Duodenal mucosa (tissue), 2 donors: ENCODE results near the gene SERPINB11.

Source experiments
- H3K27ac ChIP-seq: one replicate; pipeline ENCODE4 v1.7.0; 2013; ENCODE audit warnings: low read depth, low read length
- H3K27me3 ChIP-seq, 2 donors: one replicate each; pipeline ENCODE4 v1.7.0; 2013; ENCODE audit warnings: low read length in 2 of 2, control low read depth in 1 of 2; ENCODE audit not compliant: insufficient read depth in 2 of 2, control insufficient read depth in 1 of 2
- H3K36me3 ChIP-seq, 2 donors: one replicate each; pipeline ENCODE4 v1.7.0; 2013; ENCODE audit warnings: low read length in 2 of 2, control low read depth in 1 of 2; ENCODE audit not compliant: insufficient read depth in 2 of 2, control insufficient read depth in 1 of 2
- H3K4me1 ChIP-seq, 2 donors: one replicate each; pipeline ENCODE4 v1.7.0; 2013; ENCODE audit warnings: low read length in 2 of 2, control low read depth in 1 of 2; ENCODE audit not compliant: insufficient read depth in 2 of 2, control insufficient read depth in 1 of 2
- H3K4me3 ChIP-seq, 2 donors: one replicate each; pipeline ENCODE4 v1.7.0; 2013; ENCODE audit warnings: low read length in 2 of 2, low read depth in 1 of 2
- H3K9ac ChIP-seq, 2 donors: one replicate each; pipeline ENCODE4 v1.7.0; 2013; ENCODE audit warnings: low read length in 2 of 2, low read depth in 1 of 2
- H3K9me3 ChIP-seq, 2 donors: one replicate each; pipeline ENCODE4 v1.7.0; 2013; ENCODE audit warnings: low read length in 2 of 2, control low read depth in 1 of 2; ENCODE audit not compliant: control insufficient read depth in 1 of 2

The SERPINB11 gene

GRCh38 chr18:63683890-63684289, 18.9 kb upstream of the SERPINB11 start:
- Histone ChIP-seq H3K4me1 (no peaks in the 10 kb centered on the region), H3K9ac (no peak overlapping the region), H3K27me3 (no peaks in the 10 kb centered on the region), H3K4me3 (no peak overlapping the region), H3K27ac (no peak overlapping the region), H3K36me3 (no peaks in the 10 kb centered on the region), H3K9me3 (no peaks in the 10 kb centered on the region)

- no peak overlapping the region for H3K4me3 ChIP-seq
- no peaks in the 10 kb centered on the region for H3K9me3 ChIP-seq
- no peaks in the 10 kb centered on the region for H3K36me3 ChIP-seq
- H3K4me1 ChIP-seq, result no peaks in the 10 kb centered on the region
- H3K27me3 ChIP-seq, result no peaks in the 10 kb centered on the region
- no peak overlapping the region for H3K9ac ChIP-seq
- H3K27ac ChIP-seq, result no peak overlapping the region
Observed at GRCh38 chr18:63684718-63685117, 18.0 kb upstream of the SERPINB11 start.

- Histone ChIP-seq H3K27ac (no peak overlapping the region), H3K27me3 (no peaks in the 10 kb centered on the region), H3K9ac (no peak overlapping the region), H3K4me3 (no peak overlapping the region), H3K4me1 (no peaks in the 10 kb centered on the region), H3K36me3 (no peaks in the 10 kb centered on the region), H3K9me3 (no peaks in the 10 kb centered on the region)
Observed at GRCh38 chr18:63686871-63687270, 15.9 kb upstream of the SERPINB11 start.

DNA sequence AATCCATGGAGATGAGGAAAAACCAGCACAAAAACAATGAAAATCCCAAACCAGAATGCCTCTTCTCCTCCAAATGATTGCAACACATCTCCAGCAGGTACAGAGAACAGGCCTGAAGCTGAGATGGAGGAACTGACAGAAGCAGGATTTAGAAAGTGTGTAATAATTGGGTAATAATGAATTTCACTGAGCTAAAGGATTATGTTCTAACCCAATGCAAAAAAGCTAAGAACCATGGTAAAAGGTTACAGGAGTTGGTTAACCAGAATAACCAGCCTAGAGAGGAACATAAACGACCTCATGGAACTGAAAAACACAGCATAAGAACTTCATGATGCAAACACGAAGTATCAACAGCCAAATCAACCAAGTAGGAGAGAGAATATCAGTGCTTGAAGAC, 13.7 kb upstream of the SERPINB11 start:
- Histone ChIP-seq H3K27me3 (no peaks in the 10 kb centered on the region), H3K9ac (no peak overlapping the region), H3K27ac (no peak overlapping the region), H3K4me1 (no peaks in the 10 kb centered on the region), H3K9me3 (no peaks in the 10 kb centered on the region), H3K36me3 (no peaks in the 10 kb centered on the region), H3K4me3 (no peak overlapping the region)

DNA sequence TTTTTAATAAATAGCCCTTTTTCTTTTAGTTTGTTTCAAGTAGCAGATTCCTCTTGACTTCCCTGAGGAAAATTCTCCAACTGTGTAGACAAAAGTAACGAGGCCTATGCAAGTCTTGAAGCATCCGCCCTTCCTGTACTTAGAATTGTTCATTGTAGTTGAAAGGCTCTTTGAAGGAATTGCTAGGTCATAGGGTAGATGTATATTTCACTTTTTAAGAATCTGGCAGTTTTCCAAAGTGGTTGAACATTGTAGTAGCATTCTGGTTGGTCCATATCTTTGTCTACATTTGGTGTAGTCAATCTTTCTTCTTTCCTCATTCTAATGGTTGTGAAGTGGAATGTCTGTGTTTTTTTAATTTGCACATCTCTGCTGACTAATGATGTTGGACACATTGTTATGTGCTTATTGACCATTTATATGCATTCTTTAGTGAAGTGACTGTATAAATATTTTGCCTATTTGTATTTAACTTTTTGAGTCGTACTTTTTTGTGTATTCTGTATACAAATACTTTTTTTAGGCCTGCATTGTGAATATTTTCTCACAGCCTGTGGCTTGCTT, 5.6 kb upstream of the SERPINB11 start:
- H3K36me3 ChIP-seq, result no peaks in the 10 kb centered on the region
- H3K4me1 ChIP-seq, result no peaks in the 10 kb centered on the region
- no peaks in the 10 kb centered on the region for H3K27me3 ChIP-seq
- H3K9me3 ChIP-seq, result no peaks in the 10 kb centered on the region
- H3K4me3 ChIP-seq, result no peak overlapping the region
- no peak overlapping the region for H3K27ac ChIP-seq
- no peak overlapping the region for H3K9ac ChIP-seq

- no peaks in the 10 kb centered on the region for H3K9me3 ChIP-seq
- no peaks in the 10 kb centered on the region for H3K36me3 ChIP-seq
- no peak overlapping the region for H3K9ac ChIP-seq
- H3K4me3 ChIP-seq, result no peak overlapping the region
- H3K27me3 ChIP-seq, result no peaks in the 10 kb centered on the region
- H3K27ac ChIP-seq, result no peak overlapping the region
- no peaks in the 10 kb centered on the region for H3K4me1 ChIP-seq
Observed at GRCh38 chr18:63700501-63700900, 2.3 kb upstream of the SERPINB11 start.

GRCh38 chr18:63701952-63702351, 808 bp upstream of the SERPINB11 start:
- Histone ChIP-seq H3K27ac (no peak overlapping the region), H3K36me3 (no peaks in the 10 kb centered on the region), H3K27me3 (no peaks in the 10 kb centered on the region)

DNA sequence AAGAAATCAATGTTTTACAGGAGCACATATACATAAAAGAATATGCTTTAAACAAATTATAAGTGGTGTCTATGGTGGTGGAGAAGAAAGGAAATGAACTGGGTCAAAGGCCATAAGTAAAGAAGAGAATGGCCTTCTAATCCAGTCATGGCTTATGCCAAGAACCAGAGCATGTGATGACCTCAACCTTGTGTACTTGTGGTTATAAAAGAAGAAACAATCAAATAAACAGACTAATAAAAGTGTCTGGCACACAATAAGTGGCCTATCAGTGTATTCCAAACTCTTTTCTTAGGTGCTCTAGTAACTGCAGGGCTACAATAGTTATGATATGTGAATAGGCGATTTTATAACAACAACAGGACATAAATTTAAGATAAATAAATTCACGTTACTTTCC, 2.6 kb downstream of the SERPINB11 start:
- H3K4me1 ChIP-seq, result no peaks in the 10 kb centered on the region
- no peak overlapping the region for H3K9ac ChIP-seq
- no peaks in the 10 kb centered on the region for H3K27me3 ChIP-seq
- H3K36me3 ChIP-seq, result no peaks in the 10 kb centered on the region
- no peak overlapping the region for H3K4me3 ChIP-seq
- H3K9me3 ChIP-seq, result no peaks in the 10 kb centered on the region
- no peak overlapping the region for H3K27ac ChIP-seq

More at GRCh38 chr18:63701952-63702351, 808 bp upstream of the SERPINB11 start:
- H3K9me3 ChIP-seq, result no peaks in the 10 kb centered on the region
- H3K4me3 ChIP-seq, result no peak overlapping the region
- no peak overlapping the region for H3K9ac ChIP-seq
- no peaks in the 10 kb centered on the region for H3K4me1 ChIP-seq

GRCh38 chr18:63707816-63708215, 5.1 kb downstream of the SERPINB11 start:
- H3K9ac ChIP-seq, result no peak overlapping the region
- H3K4me3 ChIP-seq, result no peak overlapping the region
- no peaks in the 10 kb centered on the region for H3K27me3 ChIP-seq
- no peak overlapping the region for H3K27ac ChIP-seq
- no peaks in the 10 kb centered on the region for H3K4me1 ChIP-seq
- H3K9me3 ChIP-seq, result no peaks in the 10 kb centered on the region
- no peaks in the 10 kb centered on the region for H3K36me3 ChIP-seq

DNA sequence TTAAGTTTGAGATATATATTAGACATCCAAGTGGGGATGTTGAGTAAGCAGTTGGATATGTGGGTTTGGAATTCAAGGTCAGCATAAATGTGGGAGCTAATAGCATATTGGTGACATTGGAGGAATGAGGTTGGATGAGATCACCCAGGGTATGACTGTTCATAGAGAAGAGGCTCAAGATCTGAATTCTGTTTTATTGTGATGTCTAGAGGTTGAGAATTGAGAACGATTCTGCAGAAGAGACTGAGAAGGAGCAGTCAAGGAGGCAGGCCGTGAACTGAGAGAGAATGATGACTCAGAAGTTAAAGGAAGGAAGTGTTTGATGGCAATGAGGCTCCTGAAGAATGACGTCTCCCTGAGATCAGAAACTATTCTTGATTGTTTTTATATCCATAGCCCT, 5.9 kb downstream of the SERPINB11 start:
- Histone ChIP-seq H3K27ac (no peak overlapping the region), H3K9ac (no peak overlapping the region), H3K4me1 (no peaks in the 10 kb centered on the region), H3K9me3 (peaks cover 0 to under 1% of the 10 kb centered on the region in 2 donors), H3K4me3 (no peak overlapping the region), H3K27me3 (no peaks in the 10 kb centered on the region), H3K36me3 (no peaks in the 10 kb centered on the region)
